ENCODE measurements around the gene BCHE.

DNA sequence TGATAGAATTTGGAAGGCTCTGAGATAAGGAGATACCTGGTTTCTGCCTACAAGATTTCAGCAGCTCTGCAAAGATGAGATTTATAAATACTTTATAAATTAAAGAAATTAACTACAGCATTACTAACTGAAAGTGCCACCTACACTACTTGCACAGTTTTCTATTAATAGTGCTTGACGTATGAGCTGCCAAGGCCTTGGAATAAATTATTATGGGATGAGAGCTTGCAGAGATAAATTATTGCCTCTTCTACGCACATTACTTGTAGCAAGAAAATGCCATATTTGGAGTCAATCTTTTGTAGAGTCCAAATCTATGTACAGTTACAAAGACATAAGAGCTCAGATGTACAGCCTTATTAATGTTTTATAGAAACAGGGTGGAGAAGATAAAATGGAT is 89.1 kb downstream of the BCHE start:
- TF ChIP-seq POLR2A (IDR thresholded peaks at IDR 0.05; ENCODE audit: low read depth, low read length) (no peak), TAF1 (IDR thresholded peaks at IDR 0.05; ENCODE audit: borderline replicate concordance, low read depth, low read length) (no peak)
